H1 (cell line): ENCODE results near the gene RALGAPA2. TPM values are rescaled to one million over a fixed set of nuclear protein-coding genes. Genes with fewer than 3 reads are reported as not detected.

Source experiments
- CTCF ChIA-PET: fragments of 300-600 bp; sonication (Branson Sonifier 250); formaldehyde crosslinking; loops from one replicate; lab custom pipeline; 2021; ENCODE audit not compliant: partially characterized antibody; lab: Charles Lee
- POLR2A ChIA-PET: fragments of 300-600 bp; sonication (Branson Sonifier 250); formaldehyde crosslinking; loops from one replicate; lab custom pipeline; 2021; ENCODE audit warnings: inconsistent platforms; ENCODE audit not compliant: partially characterized antibody; lab: Charles Lee
- DNase-seq, 2 experiments: peaks; one replicate each; pipeline versions ENCODE4 v3.0.0 to v3.0.0-alpha.2; 2010 to 2022; ENCODE audit warnings: low spot score in 2 of 2, low read depth in 1 of 2, mixed read lengths in 1 of 2
- FAIRE-seq: peaks from 2 replicates; lab custom pipeline; 2011; peaks lifted over from hg19 to GRCh38; lab: Jason Lieb, UNC
- H2AFZ ChIP-seq: 2 replicates; pipeline ENCODE4 v1.8.1; 2012; ENCODE audit warnings: low read length, inconsistent platforms
- H2AK5ac ChIP-seq: 2 replicates; pipeline ENCODE4 v1.6.1; 2013; ENCODE audit warnings: low read depth, low read length
- H2BK120ac ChIP-seq: replicated peaks from 2 replicates; pipeline ENCODE3; 2013; ENCODE audit warnings: low read depth, low read length, inconsistent platforms
- H2BK12ac ChIP-seq: 2 replicates; pipeline ENCODE4 v1.6.1; 2013; ENCODE audit warnings: low read depth, low read length
- H2BK15ac ChIP-seq: 2 replicates; pipeline ENCODE4 v1.6.1; 2013; ENCODE audit warnings: low read length
- H2BK20ac ChIP-seq: 2 replicates; pipeline ENCODE4 v1.6.1; 2013; ENCODE audit warnings: low read length
- H2BK5ac ChIP-seq: 2 replicates; pipeline ENCODE4 v1.6.1; 2013; ENCODE audit warnings: low read depth, low read length
- H3K14ac ChIP-seq: 2 replicates; pipeline ENCODE4 v1.6.1; 2013; ENCODE audit warnings: inconsistent platforms; ENCODE audit not compliant: insufficient read length
- H3K18ac ChIP-seq: 2 replicates; pipeline ENCODE4 v1.6.1; 2013; ENCODE audit warnings: low read length; ENCODE audit errors: extremely low read depth
- H3K23ac ChIP-seq: 2 replicates; pipeline ENCODE4 v1.6.1; 2013; ENCODE audit warnings: inconsistent platforms; ENCODE audit not compliant: insufficient read length
- H3K23me2 ChIP-seq: 2 replicates; pipeline ENCODE4 v1.6.1; 2013; ENCODE audit warnings: low read depth, low read length
- H3K27ac ChIP-seq: 2 replicates; pipeline ENCODE4 v1.6.1; 2011; ENCODE audit warnings: low read depth, low read length, inconsistent platforms
- H3K27me3 ChIP-seq, 4 experiments: replicated peaks in 1 of 4; 1 replicate in 1 of 4; 2 replicates in 3 of 4; pipeline versions ENCODE4 v1.6.1 to v1.8.1; 2011 to 2013; ENCODE audit warnings: low read length in 3 of 4, mild to moderate bottlenecking in 3 of 4, inconsistent platforms in 2 of 4, mixed read lengths in 2 of 4, moderate library complexity in 1 of 4; ENCODE audit not compliant: control insufficient read depth in 3 of 4, insufficient read depth in 3 of 4; ENCODE audit errors: extremely low read depth in 1 of 4
- H3K36me3 ChIP-seq, 4 experiments: 2 replicates each; pipeline versions ENCODE4 v1.6.1 to v1.8.1; 2011 to 2013; ENCODE audit warnings: mild to moderate bottlenecking in 4 of 4, low read length in 3 of 4, moderate library complexity in 2 of 4, control low read depth in 1 of 4, inconsistent platforms in 1 of 4; ENCODE audit not compliant: insufficient read depth in 4 of 4, control insufficient read depth in 2 of 4
- H3K4ac ChIP-seq: replicated peaks from 2 replicates; pipeline ENCODE3; 2013; ENCODE audit warnings: low read length, low read depth, mixed read lengths, inconsistent platforms; ENCODE audit not compliant: insufficient read length
- H3K4me1 ChIP-seq, 4 experiments: replicated peaks in 1 of 4; 1 replicate in 1 of 4; 2 replicates in 3 of 4; pipeline versions ENCODE4 v1.6.1 to v1.8.1; 2011 to 2013; ENCODE audit warnings: low read length in 3 of 4, inconsistent platforms in 2 of 4, mixed read lengths in 1 of 4; ENCODE audit not compliant: insufficient read depth in 4 of 4, control insufficient read depth in 3 of 4
- H3K4me2 ChIP-seq, 2 experiments: 2 replicates each; pipeline versions ENCODE4 v1.6.1 to v1.8.1; 2011 to 2013; ENCODE audit warnings: low read depth in 2 of 2, low read length in 2 of 2, control low read depth in 1 of 2, inconsistent platforms in 1 of 2, mild to moderate bottlenecking in 1 of 2; ENCODE audit not compliant: insufficient read depth in 1 of 2
- H3K4me3 ChIP-seq, 4 experiments: fragments of 200-600, 300-600 bp in 1 of 4; sonication (generic), shearing (Covaris generic), sonication (Bioruptor Twin) in 1 of 4; 2 replicates each; pipeline versions ENCODE4 v1.5.1 to v1.8.1; 2011 to 2016; ENCODE audit warnings: low read length in 4 of 4, low read depth in 3 of 4, control low read depth in 2 of 4, inconsistent platforms in 2 of 4, mild to moderate bottlenecking in 2 of 4, mixed read lengths in 1 of 4, moderate library complexity in 1 of 4; ENCODE audit not compliant: insufficient read depth in 2 of 4; ENCODE audit errors: extremely low read depth in 1 of 4
- H3K56ac ChIP-seq: replicated peaks from 2 replicates; pipeline ENCODE3; 2013; ENCODE audit warnings: low read depth, mild to moderate bottlenecking, mixed read lengths, low read length, inconsistent platforms; ENCODE audit not compliant: insufficient read length
- H3K79me1 ChIP-seq: 2 replicates; pipeline ENCODE4 v1.6.1; 2013; ENCODE audit warnings: low read depth, low read length, control low read depth
- H3K79me2 ChIP-seq, 2 experiments: 2 replicates each; pipeline versions ENCODE4 v1.6.1 to v1.8.1; 2012 to 2013; ENCODE audit warnings: low read length in 2 of 2, mild to moderate bottlenecking in 2 of 2, inconsistent platforms in 1 of 2; ENCODE audit not compliant: insufficient read depth in 2 of 2, control insufficient read depth in 1 of 2
- H3K9ac ChIP-seq, 4 experiments: replicated peaks in 1 of 4; 1 replicate in 1 of 4; 2 replicates in 3 of 4; pipeline versions ENCODE4 v1.6.1 to v1.8.1; 2011 to 2013; ENCODE audit warnings: low read depth in 3 of 4, low read length in 3 of 4, control low read depth in 2 of 4, mild to moderate bottlenecking in 2 of 4, moderate library complexity in 2 of 4, inconsistent platforms in 1 of 4; ENCODE audit errors: extremely low read depth in 1 of 4
- H3K9me3 ChIP-seq, 2 experiments: 2 replicates each; pipeline versions ENCODE4 v1.6.1 to v1.8.1; 2012 to 2013; ENCODE audit warnings: mild to moderate bottlenecking in 2 of 2, moderate library complexity in 2 of 2, control low read depth in 1 of 2, inconsistent platforms in 1 of 2, low read depth in 1 of 2, low read length in 1 of 2, mixed read lengths in 1 of 2; ENCODE audit not compliant: insufficient read depth in 2 of 2
- H4K20me1 ChIP-seq, 2 experiments: replicated peaks in 1 of 2; 2 replicates each; pipeline versions ENCODE3 to v1.8.1; 2011 to 2013; ENCODE audit warnings: inconsistent platforms in 2 of 2, low read length in 2 of 2, mild to moderate bottlenecking in 1 of 2; ENCODE audit not compliant: insufficient read depth in 2 of 2, control insufficient read depth in 1 of 2
- H4K5ac ChIP-seq: 2 replicates; pipeline ENCODE4 v1.6.1; 2013; ENCODE audit warnings: low read length, low read depth, mixed read lengths, inconsistent platforms; ENCODE audit not compliant: insufficient read length
- H4K8ac ChIP-seq: 2 replicates; pipeline ENCODE4 v1.8.0; 2013; ENCODE audit warnings: mild to moderate bottlenecking, moderate library complexity, low read length, inconsistent platforms; ENCODE audit not compliant: insufficient read depth; ENCODE audit errors: extremely low read depth
- H4K91ac ChIP-seq: replicated peaks from 2 replicates; pipeline ENCODE3; 2013; ENCODE audit warnings: low read length, mixed read lengths, inconsistent platforms; ENCODE audit not compliant: insufficient read length
- RXRA ChIP-seq: IDR thresholded peaks from 2 replicates; pipeline ENCODE4 v1.6.1; 2011; ENCODE audit warnings: low read depth, mild to moderate bottlenecking, low read length, moderate library complexity; ENCODE audit not compliant: insufficient read depth
- WGBS, 2 experiments: shearing (Covaris generic) in 1 of 2; methylation state at CpG; one replicate each; pipeline versions ENCODE4 v1.1.6 to v1.1.7; 2013 to 2015; ENCODE audit warnings: low lambda C conversion rate in 2 of 2, mixed read lengths in 2 of 2, inconsistent platforms in 1 of 2, low coverage in 1 of 2, missing lambda C conversion rate in 1 of 2; ENCODE audit not compliant: insufficient replicate concordance in 2 of 2, insufficient coverage in 1 of 2, insufficient read length in 1 of 2; ENCODE audit errors: extremely low coverage in 1 of 2, missing lambda C conversion rate in 1 of 2; 5-methylcytosine and 5-hydroxymethylcytosine counted together
- polyA plus RNA-seq, 7 experiments: library from polyadenylated mRNA; depleted of rRNA in 3 of 7; stranded (reverse) in 5 of 7; unstranded in 2 of 7; fragments of >200 nt in 5 of 7; fragments of 200-250 nt in 2 of 7; gene quantifications; 1 replicate in 5 of 7; 2 replicates in 1 of 7; 4 replicates in 1 of 7; pipeline versions ENCODE4 v1.2.1 to v1.2.3, GENCODE V29; 2011 to 2013; ENCODE audit warnings: missing spikeins in 2 of 7, mixed read lengths in 2 of 7
- total RNA-seq: library from RNA; stranded (reverse); fragmentation: NEBNext Ultra II Directional; extraction: Animal tissue kit (Norgen Biotek cat#: 25700); gene quantifications from 2 replicates; pipeline ENCODE4 v1.2.1, GENCODE V29; 2021
- TF ChIP-seq, protein P1 (sequence below): IDR thresholded peaks from 2 replicates; pipeline ENCODE4 v1.6.1; 2012; ENCODE audit warnings: low read length, inconsistent platforms

The RALGAPA2 gene
- total and polyA plus RNA-seq, 2 of the 8 experiments (the other 6 are each of a cell fraction or from before 2014, with no cell fraction given): 5.1 to 25.5 TPM

DNA sequence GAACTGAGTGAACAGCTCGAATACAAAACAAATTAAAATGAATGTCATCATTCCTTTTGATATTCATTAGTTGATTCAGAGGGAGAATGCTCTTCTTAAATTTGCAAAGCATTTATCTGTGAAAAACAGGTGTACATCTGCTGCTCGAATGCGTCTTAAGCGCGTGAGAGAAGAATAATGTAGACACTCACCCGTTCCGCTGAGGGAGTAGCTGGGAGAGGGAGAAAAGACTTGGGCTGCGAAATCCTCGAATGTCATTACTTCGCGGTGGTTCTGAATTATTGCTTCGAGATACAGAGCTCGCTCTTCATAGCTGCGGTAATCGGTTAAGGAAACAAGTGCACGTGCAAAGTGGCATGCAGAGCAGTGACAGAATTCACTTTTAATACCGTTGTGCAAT, 300.6 kb downstream of the RALGAPA2 start:
- CTCF ChIA-PET: interaction anchor here (0.7 to 1.5 kb wide), 3 partner anchors 10 to 614 kb away, joined by 3 to 6 read pairs (median 3); no protein-coding TSS in a partner anchor
- no peaks in the 10 kb centered on the region for H3K79me1 ChIP-seq
- no peaks in the 10 kb centered on the region for H4K20me1 ChIP-seq
- H3K23me2 ChIP-seq: no peaks in the 10 kb centered on the region
- no peak overlapping the region for H3K9ac ChIP-seq
- no peak overlapping the region for H3K56ac ChIP-seq
- H4K5ac ChIP-seq: no peak overlapping the region
- H3K9me3 ChIP-seq: no peaks in the 10 kb centered on the region
- no peak overlapping the region for H2AFZ ChIP-seq
- H2BK20ac ChIP-seq: no peak overlapping the region
- H4K8ac ChIP-seq: no peak overlapping the region
- H3K18ac ChIP-seq: no peak overlapping the region
- H2BK120ac ChIP-seq: no peak overlapping the region
- H3K4me3 ChIP-seq: no peak overlapping the region
- H2AK5ac ChIP-seq: no peak overlapping the region
- no peak overlapping the region for H3K23ac ChIP-seq
- H3K79me2 ChIP-seq: no peaks in the 10 kb centered on the region
- H3K4me2 ChIP-seq: no peak overlapping the region
- no peak overlapping the region for H4K91ac ChIP-seq
- no peak overlapping the region for H2BK12ac ChIP-seq
- no peak overlapping the region for H3K14ac ChIP-seq
- no peak overlapping the region for H3K27ac ChIP-seq
- H3K27me3 ChIP-seq: no peaks in the 10 kb centered on the region
- no peak overlapping the region for H3K4ac ChIP-seq
- POLR2A ChIA-PET: no interaction called here
- FAIRE-seq: no peak
- DNase-seq: no peak
- no peaks in the 10 kb centered on the region for H3K36me3 ChIP-seq
- no peak overlapping the region for H2BK15ac ChIP-seq
- H2BK5ac ChIP-seq: no peak overlapping the region
- H3K4me1 ChIP-seq: peaks cover 0 to 18% (median 11%) of the 10 kb centered on the region in 4 experiments; a peak in 5 of 7 replicates
- WGBS, 2 experiments: 71% methylated on average over 17 of the region's 17 CpGs; no CpG with 5 or more reads in 1 of the 2 experiments
- TF ChIP-seq, protein P1, sequence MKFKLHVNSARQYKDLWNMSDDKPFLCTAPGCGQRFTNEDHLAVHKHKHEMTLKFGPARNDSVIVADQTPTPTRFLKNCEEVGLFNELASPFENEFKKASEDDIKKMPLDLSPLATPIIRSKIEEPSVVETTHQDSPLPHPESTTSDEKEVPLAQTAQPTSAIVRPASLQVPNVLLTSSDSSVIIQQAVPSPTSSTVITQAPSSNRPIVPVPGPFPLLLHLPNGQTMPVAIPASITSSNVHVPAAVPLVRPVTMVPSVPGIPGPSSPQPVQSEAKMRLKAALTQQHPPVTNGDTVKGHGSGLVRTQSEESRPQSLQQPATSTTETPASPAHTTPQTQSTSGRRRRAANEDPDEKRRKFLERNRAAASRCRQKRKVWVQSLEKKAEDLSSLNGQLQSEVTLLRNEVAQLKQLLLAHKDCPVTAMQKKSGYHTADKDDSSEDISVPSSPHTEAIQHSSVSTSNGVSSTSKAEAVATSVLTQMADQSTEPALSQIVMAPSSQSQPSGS: no peak
- no peak for TF ChIP-seq RXRA
